GM23248 (cell line): Measurements from ENCODE around the gene CAPN9. TPM values are rescaled to one million over a fixed set of nuclear protein-coding genes. Genes with fewer than 3 reads are reported as not detected.
"Not testable (repeated sequence)": the region's sequence is repeated elsewhere in the genome, so short reads cannot be mapped to it uniquely, and the experiment has no call there.

Source experiments
- DNase-seq: peaks from one replicate; pipeline ENCODE4 v3.0.0-alpha.2; 2015
- H2AFZ ChIP-seq: fragments of 200-600 bp; sonication (generic); 2 replicates; pipeline ENCODE4 v1.6.1; 2016; ENCODE audit warnings: antibody characterized with exemption
- H3F3A ChIP-seq: fragments of 200-600 bp; sonication (generic); 2 replicates; pipeline ENCODE4 v1.6.1; 2016; ENCODE audit warnings: mild to moderate bottlenecking, antibody characterized with exemption, mixed run types; ENCODE audit not compliant: insufficient read depth
- H3K27ac ChIP-seq: fragments of 200-600 bp; sonication (generic); 2 replicates; pipeline ENCODE4 v1.5.1; 2016; ENCODE audit warnings: mild to moderate bottlenecking
- H3K27me3 ChIP-seq: fragments of 200-600 bp; sonication (generic); replicated peaks from 2 replicates; pipeline ENCODE4 v1.6.1; 2016; ENCODE audit warnings: mild to moderate bottlenecking; ENCODE audit not compliant: insufficient read depth
- H3K36me3 ChIP-seq: fragments of 200-600 bp; sonication (generic); 2 replicates; pipeline ENCODE4 v1.6.1; 2016; ENCODE audit warnings: low read depth, mild to moderate bottlenecking
- H3K4me1 ChIP-seq: fragments of 200-600 bp; sonication (generic); 2 replicates; pipeline ENCODE4 v1.6.1; 2016; ENCODE audit warnings: mild to moderate bottlenecking; ENCODE audit not compliant: insufficient read depth
- H3K4me2 ChIP-seq: fragments of 200-600 bp; sonication (generic); one replicate; pipeline ENCODE4 v1.6.1; 2016; ENCODE audit warnings: mild to moderate bottlenecking; ENCODE audit not compliant: unreplicated experiment
- H3K4me3 ChIP-seq: fragments of 200-600 bp; sonication (generic); 2 replicates; pipeline ENCODE4 v1.5.1; 2016; ENCODE audit warnings: mild to moderate bottlenecking
- H3K79me2 ChIP-seq: fragments of 200-600 bp; sonication (generic); 2 replicates; pipeline ENCODE4 v1.6.1; 2016; ENCODE audit warnings: mild to moderate bottlenecking; ENCODE audit not compliant: insufficient read depth
- H3K9ac ChIP-seq: fragments of 200-600 bp; sonication (generic); 2 replicates; pipeline ENCODE4 v1.6.1; 2016; ENCODE audit warnings: mild to moderate bottlenecking
- H3K9me2 ChIP-seq: fragments of 200-600 bp; sonication (generic); 2 replicates; pipeline ENCODE4 v1.6.1; 2016; ENCODE audit warnings: mixed run types, mild to moderate bottlenecking, moderate library complexity; ENCODE audit not compliant: insufficient read depth
- H3K9me3 ChIP-seq: fragments of 200-600 bp; sonication (generic); one replicate; pipeline ENCODE4 v1.6.1; 2017; ENCODE audit warnings: low read depth
- H4K20me1 ChIP-seq: fragments of 200-600 bp; sonication (generic); 2 replicates; pipeline ENCODE4 v1.6.0; 2016; ENCODE audit not compliant: insufficient read depth
- EZH2 ChIP-seq: fragments of 200-600 bp; sonication (generic); IDR thresholded peaks from 2 replicates; pipeline ENCODE4 v1.6.1; 2018; ENCODE audit warnings: antibody characterized with exemption, mild to moderate bottlenecking; ENCODE audit not compliant: insufficient read depth, poor library complexity, severe bottlenecking
- EZH2phosphoT487 ChIP-seq: fragments of 200-600 bp; sonication (generic); IDR thresholded peaks from 2 replicates; pipeline ENCODE4 v1.6.1; 2018; ENCODE audit warnings: antibody characterized with exemption, moderate library complexity, mild to moderate bottlenecking, low read depth; ENCODE audit not compliant: insufficient read depth
- WGBS, 2 experiments: methylation state at CpG; one replicate each; pipeline ENCODE4 v1.1.6; 2015 to 2017; ENCODE audit warnings: low lambda C conversion rate in 2 of 2, low coverage in 1 of 2; ENCODE audit errors: missing lambda C conversion rate in 2 of 2; 5-methylcytosine and 5-hydroxymethylcytosine counted together
- in situ Hi-C: fragments of 300-500 bp; cut with MboI; formaldehyde crosslinking; loops from 2 replicates; pipeline ENCODE4 v1.15.0; 2020
- polyA plus RNA-seq: library from polyadenylated mRNA; unstranded; fragments of >200 nt; fragmentation: Nextera tagmentation; extraction: Ambion mirVana; gene quantifications from 2 replicates; pipeline ENCODE4 v1.2.1, GENCODE V29; 2016
- total RNA-seq: library from RNA; depleted of rRNA; stranded (reverse); fragments of >200 nt; shearing (Covaris generic); gene quantifications from 2 replicates; pipeline ENCODE4 v1.2.3, GENCODE V29; 2014

The CAPN9 gene
- total and polyA plus RNA-seq, 2 experiments from 2014 or later, result not detected

DNA sequence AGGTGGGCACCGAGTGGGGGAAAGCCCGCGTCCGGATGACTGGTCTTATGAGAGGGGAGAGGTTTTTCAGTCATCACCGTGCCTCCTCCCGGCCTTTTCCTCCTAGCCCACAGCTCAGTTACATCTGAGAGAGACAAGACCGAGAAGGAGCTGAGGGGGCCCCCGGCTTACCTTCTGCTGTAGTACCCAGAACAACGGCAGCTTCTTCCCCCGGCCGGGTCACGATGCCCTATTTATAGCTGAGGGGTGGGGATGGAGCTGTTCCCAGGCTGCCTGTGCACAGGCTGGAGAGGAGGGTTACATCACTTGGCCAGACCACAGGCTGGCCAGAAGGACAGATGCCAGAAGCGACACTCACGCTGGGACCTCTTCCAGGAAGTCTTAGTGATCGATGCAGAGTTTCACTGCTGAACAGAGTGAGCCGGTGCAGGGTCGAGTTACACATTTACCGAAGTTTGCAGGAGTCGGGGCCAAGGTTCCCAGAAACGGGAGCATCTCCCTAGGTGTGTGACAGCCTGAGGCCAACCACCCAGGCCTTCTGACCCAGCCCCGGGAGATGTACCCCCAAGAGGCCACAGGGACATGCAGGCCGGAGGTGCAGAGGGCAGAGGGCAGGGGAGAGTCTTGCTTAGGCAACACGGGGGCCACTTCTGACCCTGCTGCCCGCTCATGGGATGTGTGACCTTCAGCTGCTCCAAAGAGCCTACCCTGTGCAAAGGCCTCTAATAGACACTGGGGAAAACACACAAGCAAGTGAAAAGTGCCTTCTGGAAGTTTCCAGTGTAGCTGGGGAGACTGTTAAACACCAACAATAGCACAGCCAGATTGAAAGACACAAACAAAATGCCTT, 33.0 kb upstream of the CAPN9 start, which contains the start of gene AGT:
AGT (minus strand) TSS at position 208 of the 850 bp plus-strand sequence. CDS start 3,299 bp downstream, outside the sequence.
- H3K4me1 ChIP-seq, result peaks cover 6% of the 10 kb centered on the region
- peak; percentile 90 for DNase-seq
- 14 to 16% methylated on average over 22 to 23 of the region's 24 CpGs for WGBS, 2 experiments
- H3K27ac ChIP-seq, result no peak within 1 kb of the TSS
- H3K36me3 ChIP-seq, result no peaks in the 10 kb centered on the region
- H3K9me3 ChIP-seq, result no peaks in the 10 kb centered on the region
- no peaks in the 10 kb centered on the region for H3F3A ChIP-seq
- peak within 1 kb of the TSS; percentile 49 for H3K4me3 ChIP-seq
- H3K9me2 ChIP-seq, result no peaks in the 10 kb centered on the region
- H4K20me1 ChIP-seq, result no peaks in the 10 kb centered on the region
- in situ Hi-C loops, result no loop called here
- no peak within 1 kb of the TSS for H3K9ac ChIP-seq
- H3K27me3 ChIP-seq, result peaks cover 3% of the 10 kb centered on the region; the same call in 1 of the 2 replicates
- no peak for TF ChIP-seq EZH2
- no peak for TF ChIP-seq EZH2phosphoT487
- H3K79me2 ChIP-seq, result no peaks in the 10 kb centered on the region
- no peak within 1 kb of the TSS for H2AFZ ChIP-seq
- peak within 1 kb of the TSS; percentile 68 for H3K4me2 ChIP-seq

DNA sequence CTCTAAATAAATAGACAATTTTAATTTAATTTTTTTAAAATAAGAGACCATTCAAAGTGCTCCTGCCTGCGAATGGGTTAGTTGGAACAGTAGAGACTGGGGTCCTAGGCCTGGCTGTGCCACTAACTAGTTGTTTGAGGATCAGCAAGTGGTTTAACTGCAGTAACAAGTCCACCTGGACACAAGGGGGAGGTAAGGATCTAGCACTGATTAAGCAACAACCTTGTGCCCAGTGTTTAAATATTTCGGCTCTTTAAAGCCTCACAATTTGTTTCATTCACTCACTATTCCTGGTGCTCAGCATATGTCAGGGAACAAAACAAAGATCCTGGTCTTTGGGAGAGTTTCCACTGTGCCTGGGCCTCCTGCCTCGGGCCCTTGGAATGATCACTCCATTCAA, 31.7 kb upstream of the CAPN9 start:
- 53 to 63% methylated on average over 3 of the region's 3 CpGs for WGBS, 2 experiments
- TF ChIP-seq EZH2phosphoT487 (no peak), EZH2 (no peak)
- H4K20me1 ChIP-seq, result no peaks in the 10 kb centered on the region
- no peak overlapping the region for H2AFZ ChIP-seq
- no peaks in the 10 kb centered on the region for H3K79me2 ChIP-seq
- no peak overlapping the region for H3K9ac ChIP-seq
- no peaks in the 10 kb centered on the region for H3F3A ChIP-seq
- no peaks in the 10 kb centered on the region for H3K9me3 ChIP-seq
- peaks cover 3% of the 10 kb centered on the region; the same call in 1 of the 2 replicates for H3K27me3 ChIP-seq
- H3K27ac ChIP-seq, result no peak overlapping the region
- H3K4me2 ChIP-seq, result no peak overlapping the region
- no peak overlapping the region for H3K4me3 ChIP-seq
- H3K36me3 ChIP-seq, result no peaks in the 10 kb centered on the region
- H3K9me2 ChIP-seq, result no peaks in the 10 kb centered on the region
- no peak for DNase-seq
- in situ Hi-C loops, result no loop called here
- H3K4me1 ChIP-seq, result peaks cover 6% of the 10 kb centered on the region

DNA sequence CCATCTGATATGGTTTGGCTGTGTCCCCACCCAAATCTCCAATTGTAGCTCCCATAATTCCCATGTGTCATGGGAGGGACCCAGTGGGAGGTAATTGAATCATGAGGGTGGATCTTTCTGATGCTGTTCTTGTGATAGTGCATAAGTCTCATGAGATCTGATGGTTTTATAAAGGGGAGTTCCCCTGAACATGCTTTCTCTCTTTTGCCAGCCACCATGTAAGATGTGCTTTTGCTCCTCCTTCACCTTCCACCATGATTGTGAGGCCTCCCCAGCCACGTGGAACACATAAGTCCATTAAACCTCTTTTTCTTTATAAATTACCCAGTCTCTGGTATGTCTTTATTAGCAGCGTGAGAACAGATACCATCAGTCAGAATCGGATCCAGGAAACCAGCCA, 30.7 kb upstream of the CAPN9 start:
- H3K9me2 ChIP-seq, H3K9me3 ChIP-seq, H3K9ac ChIP-seq, H3K27me3 ChIP-seq, H3K79me2 ChIP-seq, DNase-seq, H3K4me1 ChIP-seq, H3K4me2 ChIP-seq, H3F3A ChIP-seq, H3K27ac ChIP-seq, H3K36me3 ChIP-seq, in situ Hi-C loops, H2AFZ ChIP-seq, H3K4me3 ChIP-seq, H4K20me1 ChIP-seq: not testable (repeated sequence)
- WGBS, 2 experiments, result 36 to 56% methylated on average over 3 of the region's 3 CpGs

- 0 to 3% methylated on average over 1 of the region's 1 CpG for WGBS, 2 experiments
- Histone ChIP-seq H3K4me3 (no peak overlapping the region), H3K9ac (no peak overlapping the region), H3K9me2 (no peaks in the 10 kb centered on the region), H2AFZ (no peak overlapping the region), H3K9me3 (no peaks in the 10 kb centered on the region), H3K79me2 (no peaks in the 10 kb centered on the region), H3F3A (no peaks in the 10 kb centered on the region), H4K20me1 (no peaks in the 10 kb centered on the region), H3K27me3 (peaks cover 3% of the 10 kb centered on the region; the same call in 1 of the 2 replicates), H3K36me3 (no peaks in the 10 kb centered on the region), H3K4me1 (peaks cover 6% of the 10 kb centered on the region), H3K4me2 (no peak overlapping the region), H3K27ac (no peak overlapping the region)
- no peak for DNase-seq
- TF ChIP-seq EZH2 (no peak), EZH2phosphoT487 (no peak)
- in situ Hi-C loops, result no loop called here
Measured at GRCh38 chr1:230717251-230717650, 29.9 kb upstream of the CAPN9 start.

- H2AFZ ChIP-seq, H3K27me3 ChIP-seq, H3K9me2 ChIP-seq, in situ Hi-C loops, H3K9ac ChIP-seq, H3K4me2 ChIP-seq, DNase-seq, H3K4me1 ChIP-seq, H4K20me1 ChIP-seq, H3K27ac ChIP-seq, H3F3A ChIP-seq, H3K79me2 ChIP-seq, H3K4me3 ChIP-seq, H3K36me3 ChIP-seq, H3K9me3 ChIP-seq: not testable (repeated sequence)
- 12 to 20% methylated on average over 3 of the region's 3 CpGs for WGBS, 2 experiments
Measured at GRCh38 chr1:230721849-230722522, 25.2 kb upstream of the CAPN9 start.
